Measurements from ENCODE around the gene CISTR.

DNA sequence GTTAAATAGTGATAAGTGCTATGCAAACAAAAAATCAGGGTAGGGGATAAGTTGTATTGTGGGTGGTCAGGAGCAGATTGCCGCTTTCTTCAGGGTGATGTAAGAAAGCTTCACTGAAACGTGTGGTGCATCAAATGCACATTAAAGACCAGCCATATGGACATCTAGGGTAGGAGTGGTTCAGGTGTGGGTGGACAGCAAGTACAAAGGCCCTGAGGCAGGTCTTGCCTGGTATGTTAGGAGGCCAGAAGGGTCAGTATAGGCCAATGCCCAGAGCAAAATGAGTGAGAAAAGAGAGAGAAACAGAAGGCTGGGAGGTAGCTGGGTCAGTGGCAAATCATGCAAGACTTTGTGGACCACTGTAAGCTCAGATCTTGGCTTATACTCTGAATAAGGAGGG is 25.6 kb upstream of the CISTR start:
- TF ChIP-seq GATA2 (IDR thresholded peaks at IDR 0.05; ENCODE audit: low read depth, low read length) (no peak), GATA3 (IDR thresholded peaks at IDR 0.05; ENCODE audit: low read depth, low read length) (no peak)
